Activated naive CD8-positive, alpha-beta T cell (primary cell): Measurements from ENCODE around the gene ADCY2.

Source experiments
- H3K27ac Mint-ChIP-seq: one replicate; pipeline ENCODE4 v1.8.0; 2021; ENCODE audit warnings: mixed read lengths
- H3K27me3 Mint-ChIP-seq: one replicate; pipeline ENCODE4 v1.8.0; 2021; ENCODE audit warnings: mixed read lengths
- H3K36me3 Mint-ChIP-seq: one replicate; pipeline ENCODE4 v1.8.0; 2021; ENCODE audit warnings: mixed read lengths
- H3K4me1 Mint-ChIP-seq: one replicate; pipeline ENCODE4 v1.8.0; 2021; ENCODE audit warnings: low read depth, mixed read lengths
- H3K4me3 Mint-ChIP-seq: one replicate; pipeline ENCODE4 v1.8.0; 2021; ENCODE audit warnings: mild to moderate bottlenecking, mixed read lengths
- H3K9me3 Mint-ChIP-seq: one replicate; pipeline ENCODE4 v1.8.0; 2021; ENCODE audit warnings: low read depth, mixed read lengths

The ADCY2 gene

DNA sequence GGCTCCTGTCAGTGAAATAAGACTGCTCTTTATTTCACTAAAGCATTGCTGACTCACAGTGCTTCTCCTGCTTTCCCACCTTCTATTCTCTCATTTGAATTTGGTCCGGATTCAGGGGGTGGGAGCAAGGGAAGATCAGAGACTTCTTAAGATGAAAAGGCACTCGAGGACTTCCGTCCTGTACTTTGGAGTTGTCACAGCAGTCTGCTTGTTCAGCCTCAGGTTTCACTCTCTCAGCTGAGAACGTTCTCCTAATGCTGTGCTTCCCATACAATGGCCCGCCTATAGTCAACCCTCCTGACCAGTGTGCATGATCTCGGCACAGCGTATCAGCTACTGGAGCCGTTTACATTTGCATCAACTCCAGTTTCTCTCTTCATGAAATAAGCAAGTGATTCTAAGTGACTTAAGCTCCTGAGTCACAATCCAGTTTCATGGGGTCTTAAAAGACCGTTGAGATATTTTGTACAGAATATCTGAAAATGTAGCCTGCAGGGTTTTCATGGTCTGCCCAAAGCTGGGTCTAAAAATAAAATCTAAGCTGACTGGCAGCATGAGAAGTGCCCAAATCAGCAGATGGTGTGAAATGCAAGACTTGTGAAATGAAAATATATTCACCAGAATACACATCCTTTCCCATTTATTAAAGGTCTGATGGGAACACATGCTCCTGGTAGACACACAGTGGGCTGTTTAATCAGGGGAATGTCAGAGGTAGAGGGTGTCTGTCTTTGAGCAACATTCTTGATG, 145.0 kb downstream of the ADCY2 start:
- Mint-ChIP-seq H3K27ac (no peak overlapping the region), H3K4me1 (no peaks in the 10 kb centered on the region), H3K9me3 (no peaks in the 10 kb centered on the region), H3K27me3 (peaks cover 3% of the 10 kb centered on the region), H3K4me3 (no peak overlapping the region), H3K36me3 (no peaks in the 10 kb centered on the region)

DNA sequence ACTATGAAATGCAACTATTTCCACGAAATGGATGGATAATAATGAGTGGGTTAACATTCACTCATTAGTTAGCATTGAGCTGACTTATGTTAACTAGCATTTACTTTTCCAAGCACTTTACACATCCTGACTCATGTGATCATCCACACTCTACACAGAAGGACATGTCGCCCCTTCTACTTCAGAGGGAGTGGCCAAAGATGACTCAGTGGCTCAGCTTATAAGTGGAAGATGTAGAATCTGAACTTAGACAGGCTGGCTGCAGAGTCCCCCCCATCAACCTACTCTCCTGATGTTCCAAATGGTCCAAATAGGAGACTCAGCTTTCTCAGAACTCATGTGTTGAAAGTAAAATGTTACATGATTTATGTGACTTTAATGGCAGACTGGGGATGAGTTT, 146.0 kb downstream of the ADCY2 start:
- Mint-ChIP-seq H3K4me3 (no peak overlapping the region), H3K4me1 (no peaks in the 10 kb centered on the region), H3K27me3 (peaks cover 3% of the 10 kb centered on the region), H3K9me3 (no peaks in the 10 kb centered on the region), H3K27ac (no peak overlapping the region), H3K36me3 (no peaks in the 10 kb centered on the region)

DNA sequence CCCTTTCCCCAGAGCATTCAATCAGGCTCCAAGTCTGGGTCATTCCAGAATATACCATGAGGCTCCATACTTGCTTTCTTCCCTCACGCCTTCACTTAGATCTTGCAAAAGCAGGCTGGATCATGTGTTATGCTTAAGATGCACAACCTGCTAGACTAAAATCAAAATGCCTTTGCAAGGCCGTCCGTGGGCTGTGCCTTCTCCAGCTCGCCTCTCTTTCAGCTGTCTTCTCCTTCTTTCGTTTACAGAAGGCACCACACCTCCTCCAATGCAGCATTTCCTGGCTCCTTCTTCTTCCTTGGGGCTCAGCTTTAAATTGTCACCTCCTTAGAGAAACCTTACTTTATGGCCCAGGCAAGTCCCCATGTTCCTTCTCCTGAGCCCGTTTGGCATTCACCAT, 150.6 kb downstream of the ADCY2 start:
- Mint-ChIP-seq H3K27me3 (no peaks in the 10 kb centered on the region), H3K4me3 (no peak overlapping the region), H3K27ac (no peak overlapping the region), H3K9me3 (no peaks in the 10 kb centered on the region), H3K4me1 (no peaks in the 10 kb centered on the region), H3K36me3 (no peaks in the 10 kb centered on the region)

DNA sequence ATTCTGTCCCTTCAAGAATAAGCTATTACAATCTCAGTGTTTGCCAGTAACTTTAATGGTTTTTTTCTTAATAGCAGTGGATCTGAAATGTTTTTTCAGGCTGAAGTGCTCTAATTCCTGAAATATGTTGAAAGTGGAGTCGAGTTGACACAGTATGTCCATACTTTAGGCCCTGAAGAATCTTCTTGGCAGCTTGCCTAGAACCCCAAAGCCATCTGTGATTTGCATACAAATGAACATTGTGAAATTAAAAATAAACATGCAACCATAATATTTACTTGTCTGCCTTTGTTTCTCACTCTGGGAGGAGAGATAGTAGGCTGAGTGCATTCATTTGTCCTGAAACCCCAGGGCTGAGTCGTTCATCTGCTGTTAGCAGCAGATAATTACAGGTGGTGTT, 152.7 kb downstream of the ADCY2 start:
- no peak overlapping the region for H3K27ac Mint-ChIP-seq
- H3K4me1 Mint-ChIP-seq = no peaks in the 10 kb centered on the region
- H3K9me3 Mint-ChIP-seq = no peaks in the 10 kb centered on the region
- H3K36me3 Mint-ChIP-seq = no peaks in the 10 kb centered on the region
- H3K4me3 Mint-ChIP-seq = no peak overlapping the region
- no peaks in the 10 kb centered on the region for H3K27me3 Mint-ChIP-seq

DNA sequence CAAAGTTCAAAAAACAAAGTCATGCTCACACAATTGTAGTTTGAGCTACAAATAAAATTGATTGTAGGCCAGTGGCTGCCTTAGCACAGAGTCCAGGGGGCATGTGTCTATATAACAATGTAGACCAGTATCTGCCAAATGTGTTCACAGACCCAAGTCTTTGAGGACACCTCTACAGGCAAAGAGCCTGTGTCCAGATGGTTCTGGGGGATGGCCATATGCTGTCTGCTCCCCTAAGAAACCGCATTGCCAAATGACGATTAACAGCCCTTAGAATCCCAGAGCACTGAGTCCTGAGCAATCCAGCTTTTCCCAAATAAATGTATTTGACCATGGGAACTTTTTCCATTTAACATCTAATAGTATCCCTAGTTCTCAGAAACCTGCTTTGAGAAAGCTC, 169.6 kb downstream of the ADCY2 start:
- H3K36me3 Mint-ChIP-seq = no peaks in the 10 kb centered on the region
- H3K4me1 Mint-ChIP-seq = no peaks in the 10 kb centered on the region
- no peak overlapping the region for H3K4me3 Mint-ChIP-seq
- H3K9me3 Mint-ChIP-seq = no peaks in the 10 kb centered on the region
- no peaks in the 10 kb centered on the region for H3K27me3 Mint-ChIP-seq
- H3K27ac Mint-ChIP-seq = no peak overlapping the region

DNA sequence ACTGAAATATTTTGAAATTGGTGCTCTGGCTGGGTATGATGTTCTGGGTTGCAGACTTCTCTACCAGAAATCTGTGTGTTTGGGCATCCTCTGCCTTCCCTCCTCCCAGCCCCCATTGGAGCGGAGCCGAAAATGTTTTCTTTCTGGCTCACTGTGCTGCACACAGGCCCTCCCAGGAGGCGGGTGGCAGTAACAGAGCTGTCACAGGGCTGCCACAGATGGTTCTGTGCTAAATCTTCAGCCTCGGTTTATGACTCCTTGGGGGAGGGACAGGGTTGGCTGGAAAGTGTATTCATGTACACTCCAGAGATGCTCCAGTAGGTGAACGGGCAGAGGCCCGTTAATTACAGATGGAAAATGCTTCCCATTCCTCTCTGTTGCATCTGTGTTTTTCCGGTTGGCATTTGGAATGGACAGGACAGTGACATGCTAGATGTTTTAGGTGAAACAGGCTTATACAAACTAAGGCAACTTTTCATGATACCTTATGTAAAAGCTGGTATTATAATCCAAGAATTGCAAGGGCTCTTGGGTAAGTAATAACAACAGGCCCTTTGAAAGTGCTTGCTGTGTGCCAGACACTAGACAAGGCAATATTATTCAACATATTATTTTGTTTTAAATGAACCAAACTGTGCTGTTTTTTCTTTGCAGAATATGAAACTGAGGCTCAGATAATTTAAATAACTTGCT, 180.2 kb downstream of the ADCY2 start:
- H3K36me3 Mint-ChIP-seq = no peaks in the 10 kb centered on the region
- no peaks in the 10 kb centered on the region for H3K4me1 Mint-ChIP-seq
- no peak overlapping the region for H3K4me3 Mint-ChIP-seq
- H3K27me3 Mint-ChIP-seq = peaks cover 4% of the 10 kb centered on the region
- H3K9me3 Mint-ChIP-seq = no peaks in the 10 kb centered on the region
- no peak overlapping the region for H3K27ac Mint-ChIP-seq

DNA sequence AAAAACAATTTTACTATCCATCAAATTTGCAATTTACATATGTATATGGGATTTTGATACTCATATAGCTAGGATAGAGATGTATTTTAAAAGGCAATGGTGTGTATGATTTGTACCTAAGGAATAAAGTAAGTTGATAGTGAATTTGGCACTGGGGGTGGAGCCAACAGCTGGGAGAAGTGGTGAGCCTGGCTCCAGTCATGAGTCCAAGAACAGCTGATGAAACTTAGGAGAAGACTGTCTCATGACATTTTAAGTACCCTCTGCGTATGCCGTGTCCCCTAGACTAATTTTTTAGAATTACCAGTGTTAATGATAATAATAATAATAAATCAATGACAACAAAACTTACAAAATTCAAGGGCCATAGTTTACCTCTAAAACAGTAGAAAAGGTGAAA, 181.4 kb downstream of the ADCY2 start:
- H3K4me3 Mint-ChIP-seq = no peak overlapping the region
- no peaks in the 10 kb centered on the region for H3K9me3 Mint-ChIP-seq
- H3K36me3 Mint-ChIP-seq = no peaks in the 10 kb centered on the region
- H3K27ac Mint-ChIP-seq = no peak overlapping the region
- H3K27me3 Mint-ChIP-seq = peaks cover 4% of the 10 kb centered on the region
- no peaks in the 10 kb centered on the region for H3K4me1 Mint-ChIP-seq

DNA sequence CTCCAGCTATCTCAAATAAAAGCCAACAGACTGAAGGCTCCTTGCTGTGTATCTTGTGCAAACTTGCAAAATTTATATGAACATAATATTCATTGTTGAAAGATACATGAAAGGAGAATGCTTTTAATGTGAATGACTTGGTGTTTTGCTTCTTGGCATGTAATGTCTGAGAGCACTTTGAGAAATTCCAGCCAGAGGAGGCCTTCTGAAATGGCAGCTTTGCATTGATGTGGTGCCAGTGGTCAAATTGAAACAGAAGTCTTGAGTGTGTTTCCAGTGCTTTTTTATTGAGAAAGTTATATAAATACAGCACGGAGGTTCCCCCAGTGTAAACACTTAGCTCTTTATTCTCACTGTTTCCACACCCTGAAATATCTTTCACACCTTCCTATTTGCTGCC, 182.1 kb downstream of the ADCY2 start:
- Mint-ChIP-seq H3K4me1 (no peaks in the 10 kb centered on the region), H3K27me3 (peaks cover 4% of the 10 kb centered on the region), H3K36me3 (no peaks in the 10 kb centered on the region), H3K4me3 (no peak overlapping the region), H3K9me3 (no peaks in the 10 kb centered on the region), H3K27ac (no peak overlapping the region)

DNA sequence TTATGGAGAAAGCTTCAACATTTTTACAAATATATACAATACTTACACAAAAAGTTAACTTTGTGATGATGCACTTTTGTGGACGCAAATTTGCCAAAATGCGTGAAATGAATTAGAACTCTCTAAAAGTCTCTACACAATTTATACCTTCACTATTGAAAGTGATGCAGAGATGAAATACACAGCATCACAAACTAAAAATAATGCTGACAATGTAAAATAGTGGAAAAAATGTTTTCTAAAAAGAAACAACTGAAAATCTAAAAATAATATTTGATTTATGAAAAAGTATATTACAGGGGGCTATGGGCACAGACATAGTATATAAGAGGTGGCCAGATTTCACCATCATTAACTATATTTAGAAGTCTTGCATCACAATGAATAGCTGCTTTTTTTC, 188.8 kb downstream of the ADCY2 start:
- peaks cover 2% of the 10 kb centered on the region for H3K27me3 Mint-ChIP-seq
- no peak overlapping the region for H3K4me3 Mint-ChIP-seq
- no peak overlapping the region for H3K27ac Mint-ChIP-seq
- no peaks in the 10 kb centered on the region for H3K9me3 Mint-ChIP-seq
- no peaks in the 10 kb centered on the region for H3K4me1 Mint-ChIP-seq
- H3K36me3 Mint-ChIP-seq = no peaks in the 10 kb centered on the region

DNA sequence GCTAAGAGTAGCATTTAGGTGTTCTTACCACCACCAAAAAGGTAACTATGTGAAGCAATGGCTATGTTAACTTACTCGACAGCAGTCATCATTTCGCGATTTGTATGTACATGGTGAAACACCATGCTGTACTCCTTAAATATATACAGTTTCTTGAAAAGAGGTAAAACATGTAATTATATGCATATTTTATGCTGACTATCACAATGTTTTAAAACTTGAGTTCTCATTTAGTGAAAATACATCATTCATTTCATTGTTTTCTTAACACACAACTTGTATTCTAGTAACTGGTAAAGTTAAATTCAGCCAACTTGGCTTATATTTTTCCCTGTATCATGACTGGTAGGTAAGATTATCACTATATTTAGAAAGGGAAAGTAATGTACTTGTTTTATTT, 189.9 kb downstream of the ADCY2 start:
- Mint-ChIP-seq H3K9me3 (no peaks in the 10 kb centered on the region), H3K27me3 (peaks cover 1% of the 10 kb centered on the region), H3K4me3 (no peak overlapping the region), H3K4me1 (no peaks in the 10 kb centered on the region), H3K27ac (no peak overlapping the region), H3K36me3 (no peaks in the 10 kb centered on the region)

DNA sequence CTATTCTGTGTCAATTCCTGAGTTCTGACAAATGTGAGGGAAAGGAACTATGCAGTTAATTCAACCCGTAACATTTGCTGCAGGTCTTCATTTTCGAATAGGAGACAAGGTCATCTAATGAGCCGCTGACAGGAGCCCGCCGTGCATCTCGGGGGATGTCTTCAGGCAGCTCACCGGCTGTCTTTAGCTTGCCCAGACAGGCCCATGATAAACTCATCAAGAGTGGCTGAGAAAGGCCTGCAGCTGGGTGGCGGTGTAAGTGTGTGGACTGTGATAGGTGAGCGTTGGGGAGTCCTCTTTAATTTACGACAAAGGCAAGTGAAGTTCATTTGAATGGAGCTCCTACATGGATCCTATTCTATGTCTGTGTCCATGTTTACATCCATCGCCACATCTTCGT, 190.5 kb downstream of the ADCY2 start:
- Mint-ChIP-seq H3K27ac (no peak overlapping the region), H3K36me3 (no peaks in the 10 kb centered on the region), H3K9me3 (no peaks in the 10 kb centered on the region), H3K27me3 (no peaks in the 10 kb centered on the region), H3K4me3 (no peak overlapping the region), H3K4me1 (no peaks in the 10 kb centered on the region)

DNA sequence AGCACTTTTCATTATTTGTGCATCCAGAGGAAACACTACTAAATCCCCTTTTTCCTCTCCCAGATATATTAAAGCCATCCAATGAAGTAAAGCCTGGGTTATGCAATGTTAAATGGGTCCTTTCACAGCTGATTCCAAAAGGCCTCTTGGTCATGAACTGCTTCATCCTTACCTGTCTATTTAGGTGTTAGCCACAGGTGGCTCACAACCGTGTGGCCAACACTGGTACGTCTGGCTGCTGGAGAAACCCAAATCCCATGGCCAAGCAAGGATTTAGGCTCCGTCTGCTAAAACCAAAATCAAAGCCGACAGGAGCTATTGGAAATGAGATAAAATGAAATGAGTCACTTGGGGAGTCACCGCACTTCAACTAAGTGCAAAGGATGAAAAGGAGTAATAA, 193.9 kb downstream of the ADCY2 start:
- Mint-ChIP-seq H3K27ac (no peak overlapping the region), H3K4me1 (no peaks in the 10 kb centered on the region), H3K9me3 (no peaks in the 10 kb centered on the region), H3K36me3 (no peaks in the 10 kb centered on the region), H3K4me3 (no peak overlapping the region), H3K27me3 (no peaks in the 10 kb centered on the region)

DNA sequence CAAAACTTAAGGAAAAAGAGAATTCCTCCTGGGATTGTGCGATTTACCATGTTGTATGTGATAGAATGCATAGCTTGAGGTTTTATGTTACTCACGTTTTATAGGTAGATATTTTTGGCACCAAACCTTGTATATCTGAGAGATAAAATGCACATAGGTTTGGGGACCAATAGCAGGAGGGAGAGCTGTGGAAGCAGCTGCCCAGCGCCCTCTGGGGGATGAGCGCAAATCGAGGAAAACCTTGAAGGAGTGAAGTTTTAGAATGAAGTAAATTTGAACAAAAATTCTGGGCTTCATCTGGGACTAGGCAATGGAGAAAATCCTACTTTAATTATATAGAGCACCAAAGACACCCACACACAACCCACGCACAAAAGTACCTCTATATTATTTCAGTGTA, 197.0 kb downstream of the ADCY2 start:
- H3K9me3 Mint-ChIP-seq = no peaks in the 10 kb centered on the region
- no peak overlapping the region for H3K4me3 Mint-ChIP-seq
- H3K36me3 Mint-ChIP-seq = no peaks in the 10 kb centered on the region
- no peaks in the 10 kb centered on the region for H3K4me1 Mint-ChIP-seq
- H3K27ac Mint-ChIP-seq = no peak overlapping the region
- no peaks in the 10 kb centered on the region for H3K27me3 Mint-ChIP-seq

DNA sequence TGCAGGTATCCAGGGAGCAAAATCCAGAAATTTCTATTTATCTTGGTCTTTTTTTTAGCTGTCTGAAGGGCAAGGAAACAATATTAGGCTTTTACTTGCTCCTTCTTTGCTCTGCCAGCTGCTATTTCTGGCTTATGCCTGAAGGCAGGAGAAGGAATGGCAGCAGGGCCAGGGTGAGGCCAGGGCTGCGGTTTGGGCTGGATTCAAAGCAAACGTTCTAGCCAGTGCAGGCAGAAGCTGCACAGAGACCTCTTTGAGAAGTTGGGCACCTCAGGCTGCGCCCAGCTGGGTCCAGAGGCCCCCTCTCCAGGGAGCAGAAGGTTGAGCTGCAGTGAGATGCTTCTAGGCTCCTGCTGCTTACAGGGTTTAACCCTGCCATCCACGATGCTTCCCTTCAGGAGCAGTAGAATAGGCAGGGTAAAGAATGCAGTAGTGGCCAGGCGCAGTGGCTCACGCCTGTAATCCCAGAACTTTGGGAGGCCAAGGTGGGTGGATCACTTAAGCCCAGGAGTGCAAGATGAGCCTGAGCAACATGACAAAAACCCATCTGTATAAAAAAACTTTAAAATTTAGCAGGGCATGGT, 201.2 kb downstream of the ADCY2 start:
- Mint-ChIP-seq H3K27me3 (no peaks in the 10 kb centered on the region), H3K4me3 (no peak overlapping the region), H3K4me1 (no peaks in the 10 kb centered on the region), H3K27ac (no peak overlapping the region), H3K36me3 (no peaks in the 10 kb centered on the region), H3K9me3 (no peaks in the 10 kb centered on the region)

DNA sequence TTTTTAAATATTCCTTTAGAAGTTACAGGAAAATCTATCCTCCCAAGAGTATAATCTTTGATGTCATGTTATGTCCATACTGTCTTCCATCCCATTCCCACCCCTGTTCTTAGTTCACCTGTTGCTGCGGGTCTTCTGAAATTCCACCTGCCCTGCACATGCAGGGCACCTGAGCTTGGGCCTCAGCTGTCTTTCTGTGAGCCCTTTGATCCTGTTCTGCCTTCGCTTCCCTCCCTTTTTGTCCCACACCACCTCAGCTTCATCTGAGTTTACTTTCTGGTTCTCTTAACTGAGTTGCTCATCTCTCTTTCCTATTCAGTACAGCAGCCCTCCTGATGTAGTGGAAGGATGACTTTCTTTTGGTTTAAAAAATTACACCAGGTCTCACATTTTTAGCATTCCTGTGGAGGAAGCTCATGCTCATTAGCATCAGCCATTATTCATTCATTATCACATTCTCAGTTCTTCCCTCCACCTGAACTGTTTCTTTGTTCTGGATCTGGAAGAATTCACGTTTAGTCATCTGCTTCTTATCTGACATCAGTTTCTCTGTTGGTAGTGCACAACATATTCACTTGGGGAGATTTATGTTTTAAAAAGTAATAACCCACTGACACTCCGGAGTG, 211.0 kb downstream of the ADCY2 start:
- Mint-ChIP-seq H3K9me3 (peaks cover 5% of the 10 kb centered on the region), H3K36me3 (no peaks in the 10 kb centered on the region), H3K27ac (no peak overlapping the region), H3K27me3 (no peaks in the 10 kb centered on the region), H3K4me3 (no peak overlapping the region), H3K4me1 (no peaks in the 10 kb centered on the region)
